Measurements from ENCODE around the gene EFL1. TPM values are rescaled to one million over a fixed set of nuclear protein-coding genes. Genes with fewer than 3 reads are reported as not detected.

The EFL1 gene
- total and polyA plus RNA-seq, 2 of the 4 experiments (the other 2 are of a cell fraction): 10.1 to 24.6 TPM

- peak overlapping the region; percentile 66 for H4K91ac ChIP-seq (ENCODE audit: insufficient read depth, low read depth, low read length)
- H3K9me3 ChIP-seq (ENCODE audit: control insufficient read depth, insufficient read depth, low read length): no peaks in the 10 kb centered on the region
- H3K4me2 ChIP-seq (ENCODE audit: low read depth, low read length): no peak overlapping the region
- no peaks in the 10 kb centered on the region for H3K27me3 ChIP-seq (ENCODE audit: control insufficient read depth, insufficient read depth, low read length)
- H3K36me3 ChIP-seq (ENCODE audit: control insufficient read depth, insufficient read depth, low read length): no peaks in the 10 kb centered on the region
- WGBS, 2 experiments (ENCODE audit: extremely low coverage in 2 of 2, insufficient read length in 1 of 2): 39% methylated on average over 3 of the region's 9 CpGs; no CpG with 5 or more reads in 1 of the 2 experiments
- in situ Hi-C loops (cut with MboI; ENCODE audit: low sequenced_read_pairs): no loop called here
- intact Hi-C loops (cut with micrococcal nuclease): loop anchor here (1.0 to 5.0 kb wide), 3 partner anchors 31 to 696 kb away; no protein-coding TSS in a partner anchor
- no peak overlapping the region for H3K27ac ChIP-seq (ENCODE audit: insufficient read depth, low read length)
- H2BK20ac ChIP-seq (ENCODE audit: low read depth, low read length): peak overlapping the region; percentile 66
- dilution Hi-C loops (cut with HindIII; ENCODE audit: low sequenced_read_pairs, unreplicated experiment): no loop called here
- peak overlapping the region; percentile 73 for H2BK120ac ChIP-seq (ENCODE audit: low read depth, low read length)
- peak overlapping the region; percentile 38; the same call in 1 of the 2 replicates for H3K23ac ChIP-seq (ENCODE audit: low read depth, low read length)
- ATAC-seq (ENCODE audit: low read depth): peak; percentile 94
- H3K56ac ChIP-seq (ENCODE audit: extremely low read depth, insufficient read depth, low read length): peak overlapping the region; percentile 11; the same call in 1 of the 2 replicates
- no TSS peak for BruUV-seq (replicated peaks)
- peak; percentile 50 for DNase-seq
- H3K4ac ChIP-seq (ENCODE audit: low read depth, low read length): peak overlapping the region; percentile 69
- no peak overlapping the region for H3K4me3 ChIP-seq (ENCODE audit: insufficient read depth, low read depth, low read length)
- no peak overlapping the region for H3K18ac ChIP-seq (ENCODE audit: low read depth, low read length)
- H3K4me1 ChIP-seq (ENCODE audit: control insufficient read depth, insufficient read depth, low read length): peaks cover 4% of the 10 kb centered on the region; the same call in 1 of the 2 replicates
- peak overlapping the region; percentile 68; the same call in 1 of the 2 replicates for H3K14ac ChIP-seq (replicated peaks; ENCODE audit: low read depth, low read length)
- no peaks in the 10 kb centered on the region for H3K79me1 ChIP-seq (ENCODE audit: low read depth in 1 of 2, low read length in 2 of 2)
- H4K5ac ChIP-seq (ENCODE audit: low read depth, low read length): no peak overlapping the region; the same call in 1 of the 2 replicates
- peak overlapping the region in 1 of 2 experiments; percentile 84; a peak in 2 of 4 replicates for H4K8ac ChIP-seq (ENCODE audit: low read depth in 2 of 2, low read length in 2 of 2)
- no peak overlapping the region for H2BK5ac ChIP-seq (ENCODE audit: low read depth, low read length, poor library complexity, severe bottlenecking)
- no peak overlapping the region for H3K9ac ChIP-seq (ENCODE audit: low read depth, low read length)
- H4K20me1 ChIP-seq (ENCODE audit: insufficient read depth, low read length): no peaks in the 10 kb centered on the region
- peak overlapping the region; percentile 96; the same call in 2 of the 3 replicates for H2BK15ac ChIP-seq (ENCODE audit: low read depth, low read length)
- H3K9me1 ChIP-seq (ENCODE audit: insufficient read depth, low read length): peaks cover 7% of the 10 kb centered on the region
- peak overlapping the region; percentile 50 for H2AK9ac ChIP-seq (replicated peaks; ENCODE audit: low read depth, low read length, poor library complexity)
- H2AFZ ChIP-seq (replicated peaks; ENCODE audit: low read length, poor library complexity): peak overlapping the region; percentile 61
- ChIA-PET CTCF (interaction anchor here (0.6 to 1.9 kb wide), 10 partner anchors 12 to 698 kb away, joined by 3 to 16 read pairs (median 6); no protein-coding TSS in a partner anchor), POLR2A (ENCODE audit: unreplicated experiment) (no interaction called here)
- peak overlapping the region; percentile 89 for H2AK5ac ChIP-seq (ENCODE audit: low read depth, low read length)
- no peak for TF ChIP-seq FOS (IDR thresholded peaks at IDR 0.05; ENCODE audit: low read depth, low read length)
- no peak for TF ChIP-seq MAFK (IDR thresholded peaks at IDR 0.05; ENCODE audit: low read depth, low read length)
- peak; percentile 29; the same call in 1 of the 2 replicates for TF ChIP-seq POLR2A (IDR thresholded peaks at IDR 0.05; ENCODE audit: low read depth, low read length)
- peak; percentile 89 for TF ChIP-seq CTCF (conservative IDR thresholded peaks at IDR 0.05; ENCODE audit: low read depth, low read length)
- TF ChIP-seq SMC3 (IDR thresholded peaks at IDR 0.05; ENCODE audit: low read depth, low read length): peak; percentile 98
- no peak for TF ChIP-seq CHD1 (IDR thresholded peaks at IDR 0.05; ENCODE audit: low read depth, low read length)
- peak; percentile 94 for TF ChIP-seq RAD21 (IDR thresholded peaks at IDR 0.05; ENCODE audit: low read length)
Measured at GRCh38 chr15:82108489-82109078, 153.9 kb downstream of the EFL1 start.
